GM19043 (cell line): ENCODE results near the gene DIP2C.
"Not testable (repeated sequence)": the region's sequence is repeated elsewhere in the genome, so short reads cannot be mapped to it uniquely, and the experiment has no call there.

ENCODE experiments used
- ATAC-seq: cut with Tn5 transposase; IDR thresholded peaks from one replicate; pipeline ENCODE4 v1.9.1; 2021; ENCODE audit warnings: low read depth; ENCODE audit not compliant: unreplicated experiment

The DIP2C gene

DNA sequence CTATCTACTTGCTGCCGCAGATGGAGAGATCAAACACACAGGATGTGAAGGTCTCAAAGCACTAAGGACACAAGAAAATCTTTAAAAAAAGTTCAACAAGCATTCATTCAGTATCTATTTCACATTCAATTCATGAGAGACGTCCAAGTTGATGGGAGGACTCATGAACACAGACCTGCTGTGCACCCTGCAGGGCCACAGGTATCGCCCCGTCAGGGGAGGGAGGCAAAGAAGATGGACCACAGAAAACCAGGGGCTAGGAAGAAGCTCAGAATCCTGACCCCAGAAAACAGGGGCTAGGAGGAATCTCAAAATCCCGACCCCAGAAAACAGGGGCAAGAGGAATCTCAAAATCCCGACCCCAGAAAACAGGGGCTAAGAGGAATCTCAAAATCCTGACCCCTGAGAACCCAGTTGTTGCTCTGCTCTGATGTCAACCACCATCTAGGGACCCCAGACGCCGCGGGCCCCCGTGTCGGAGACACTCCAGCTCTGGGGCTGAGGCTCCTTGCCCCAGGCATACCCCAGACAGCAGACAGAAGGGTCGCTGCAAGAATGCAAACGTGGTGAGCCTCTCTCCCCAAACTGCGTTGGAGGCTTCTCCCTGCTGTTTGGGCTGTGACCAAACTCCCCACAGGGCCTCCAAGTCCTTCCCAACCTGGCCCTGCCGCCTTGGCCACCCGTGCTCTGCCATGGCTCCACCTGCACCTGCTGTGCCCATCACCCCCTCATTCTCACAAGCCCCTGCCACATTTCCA is 197.6 kb downstream of the DIP2C start:
- ATAC-seq: no peak

DNA sequence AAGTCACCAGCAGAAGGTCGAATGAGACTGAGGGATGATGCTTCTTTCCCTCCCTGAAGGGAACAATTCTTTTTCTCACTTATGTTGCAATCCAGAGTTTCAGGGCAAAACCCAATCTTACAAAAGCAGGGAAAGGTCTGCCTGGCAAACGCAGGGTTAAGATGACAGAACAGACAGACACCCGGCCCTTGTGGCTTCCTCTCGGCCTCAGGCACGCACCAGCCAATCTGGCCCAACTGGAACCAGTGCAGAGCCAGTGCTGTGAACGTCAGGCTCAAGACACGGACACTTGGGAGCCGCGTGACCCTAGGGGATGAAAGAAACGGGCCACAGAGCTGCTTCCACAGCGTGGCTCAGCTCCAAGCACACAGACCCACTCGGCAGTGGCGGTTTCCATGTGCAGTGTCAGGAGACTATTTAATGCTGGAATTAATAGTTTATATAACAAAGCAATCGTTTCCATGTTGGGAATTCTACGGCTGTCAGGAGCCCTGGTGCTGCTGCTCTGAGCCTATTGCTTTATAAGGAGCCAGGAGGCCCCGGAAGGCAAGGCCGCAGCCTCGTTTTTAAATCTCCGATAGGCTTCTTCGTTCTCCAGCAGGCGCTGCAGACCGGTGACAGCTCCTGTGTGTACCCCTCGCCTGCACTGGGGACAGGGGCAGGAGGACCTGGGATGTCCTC is 198.4 kb downstream of the DIP2C start:
- no peak for ATAC-seq

DNA sequence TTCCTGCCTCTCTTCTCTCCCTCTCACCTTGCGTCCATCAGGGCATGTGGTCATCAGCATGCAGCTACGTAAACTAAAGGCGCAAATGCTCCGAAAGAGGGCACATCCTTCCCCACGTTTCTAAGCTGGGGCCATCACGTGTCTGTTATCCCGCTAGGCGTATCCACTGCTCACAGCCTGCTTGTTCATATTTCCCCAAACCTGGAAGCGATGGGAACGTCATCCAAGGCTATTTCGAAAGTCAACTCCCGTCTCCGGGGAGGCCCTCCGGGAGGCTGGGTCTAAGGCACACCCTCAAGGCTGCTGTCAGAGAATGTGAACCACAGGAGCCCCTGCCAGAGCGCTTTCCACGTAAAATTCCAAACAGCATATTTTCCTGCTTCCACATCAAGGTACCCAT is 199.2 kb downstream of the DIP2C start:
- ATAC-seq: no peak

DNA sequence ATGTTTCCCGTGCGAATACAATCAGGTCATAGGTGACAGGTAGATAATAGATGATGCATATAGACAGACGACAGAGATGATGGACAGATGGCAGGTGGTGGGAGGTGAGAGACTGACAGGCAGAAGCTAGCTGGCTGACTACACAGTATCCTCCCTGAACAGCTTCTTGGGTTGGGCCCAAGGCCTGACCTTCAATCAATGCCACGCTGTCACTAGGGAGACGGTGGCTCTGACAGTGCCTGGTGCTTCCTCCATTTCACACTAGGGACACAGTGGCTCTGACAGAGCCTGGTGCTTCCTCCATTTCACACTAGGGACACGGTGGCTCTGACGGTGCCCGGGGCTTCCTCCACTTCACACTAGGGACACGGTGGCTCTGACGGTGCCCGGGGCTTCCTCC is 200.1 kb downstream of the DIP2C start:
- no peak for ATAC-seq

DNA sequence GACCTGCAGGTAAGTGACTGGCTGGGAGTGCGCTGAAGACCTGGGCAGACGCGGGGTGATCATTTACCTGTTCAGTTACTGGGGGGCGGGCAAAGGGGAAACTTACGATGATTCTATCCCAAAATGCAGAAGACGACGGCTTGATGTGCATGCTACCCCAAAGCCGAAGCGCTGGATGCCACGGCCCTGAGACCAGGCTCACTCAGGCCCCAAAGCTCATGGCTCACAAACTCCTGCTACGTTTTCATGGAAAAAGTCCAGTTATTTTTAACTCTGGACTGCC is 200.6 kb downstream of the DIP2C start:
- no peak for ATAC-seq

DNA sequence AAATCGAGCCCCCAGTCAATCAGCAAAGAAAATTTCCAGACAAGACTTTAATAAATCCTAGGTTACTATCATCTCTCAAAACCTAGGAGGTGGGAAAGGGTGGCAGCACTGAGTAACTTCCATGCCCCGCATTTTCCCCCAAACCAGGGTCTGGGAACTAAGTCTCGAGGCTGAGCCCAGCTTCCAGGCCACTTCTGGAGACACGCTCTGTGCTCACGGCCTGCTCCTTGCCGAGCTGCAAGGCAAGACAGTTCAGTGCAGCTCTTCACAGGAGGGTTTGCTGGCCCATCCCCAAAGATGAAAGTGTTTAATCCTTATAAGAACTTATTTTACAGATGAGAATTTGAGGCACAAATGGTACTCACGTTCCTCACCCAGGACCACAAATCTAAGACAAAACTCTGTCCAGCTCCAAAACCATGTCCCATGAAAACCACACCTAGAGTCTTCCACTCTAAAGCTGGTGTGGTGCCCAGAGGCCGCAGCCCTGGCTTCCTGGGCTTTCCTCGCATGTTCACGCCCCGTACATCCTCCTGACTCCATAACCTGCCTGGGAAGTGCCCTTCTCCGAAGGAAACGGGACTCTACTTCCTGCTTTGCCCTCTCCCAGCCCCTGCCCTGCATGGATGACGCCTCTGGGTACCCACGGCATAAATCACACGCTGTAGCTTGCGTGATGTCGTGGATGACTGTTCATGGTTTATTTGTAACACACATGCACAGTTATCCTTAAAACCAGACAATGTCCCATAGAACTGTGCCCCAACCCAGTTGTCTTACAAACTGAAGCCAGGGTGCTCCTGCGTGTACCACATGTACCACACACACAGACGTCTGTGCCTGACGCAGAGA is 201.2 kb downstream of the DIP2C start:
- ATAC-seq: no peak

DNA sequence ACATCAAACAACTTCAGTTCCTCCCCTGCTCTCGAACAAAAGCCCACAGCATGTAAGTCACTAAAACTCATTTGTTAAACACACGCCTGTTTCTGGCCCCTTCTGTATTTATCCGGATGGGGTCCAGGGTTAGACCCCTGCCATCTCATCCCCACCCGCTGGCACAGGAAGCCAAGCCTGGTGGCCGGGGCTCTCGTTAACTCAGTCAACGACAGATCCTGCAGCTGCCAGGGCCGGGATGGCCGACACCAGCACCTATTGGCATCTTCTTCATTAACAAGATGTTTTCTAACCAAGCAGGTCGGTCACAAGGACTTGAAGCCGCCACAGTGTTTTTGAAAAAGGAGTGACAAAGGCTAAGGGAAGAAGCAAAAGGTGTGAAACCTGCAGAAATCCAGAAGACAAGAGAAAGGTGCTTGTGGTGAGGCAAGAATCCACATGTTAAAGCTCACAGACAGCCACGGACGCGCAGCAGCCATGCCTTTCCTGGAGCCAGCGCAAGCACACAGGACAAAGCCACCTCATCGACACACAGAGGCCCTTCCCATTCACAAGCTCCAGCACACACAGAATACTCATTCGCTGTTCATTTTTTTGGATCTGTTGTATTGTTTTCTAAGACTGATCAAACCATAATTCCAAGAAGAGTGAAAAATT is 202.7 kb downstream of the DIP2C start:
- no peak for ATAC-seq

DNA sequence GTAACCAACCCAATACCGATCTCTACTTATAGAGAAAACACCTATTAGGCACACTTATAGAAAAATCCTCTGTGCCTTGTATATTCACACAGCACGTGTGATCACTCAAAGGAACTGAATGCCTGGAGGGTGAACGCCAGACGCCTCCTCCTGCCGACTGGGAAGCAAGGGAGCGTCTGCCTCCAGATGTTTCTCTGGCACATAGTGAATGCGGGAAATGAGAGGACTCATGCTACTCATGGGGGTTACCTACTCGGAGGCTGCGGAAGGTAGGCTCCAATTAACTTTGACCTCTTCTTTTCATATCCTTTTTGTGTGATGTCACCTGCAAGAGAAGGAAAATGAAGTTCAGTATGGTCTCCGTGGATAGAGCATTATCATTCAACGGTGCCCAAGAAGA is 203.3 kb downstream of the DIP2C start:
- ATAC-seq: no peak

DNA sequence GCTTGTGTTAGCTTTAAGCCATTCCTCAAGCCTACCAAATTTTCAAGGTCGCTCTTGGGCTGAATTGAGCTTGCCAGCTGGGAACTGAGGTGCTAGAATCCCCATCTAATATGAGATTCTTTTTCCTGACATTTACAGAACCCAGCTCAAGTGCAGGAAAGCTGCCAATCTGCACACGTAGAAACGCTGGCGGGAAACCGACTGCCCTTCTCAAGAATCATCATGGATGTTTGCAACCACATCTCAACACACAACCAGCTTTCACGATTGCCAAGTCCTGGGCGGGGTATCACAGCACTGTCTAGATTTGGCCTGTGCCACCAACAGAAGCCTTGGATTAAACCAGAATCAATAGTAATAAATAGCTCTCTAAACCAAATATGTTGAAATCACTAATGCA is 203.7 kb downstream of the DIP2C start:
- no peak for ATAC-seq

DNA sequence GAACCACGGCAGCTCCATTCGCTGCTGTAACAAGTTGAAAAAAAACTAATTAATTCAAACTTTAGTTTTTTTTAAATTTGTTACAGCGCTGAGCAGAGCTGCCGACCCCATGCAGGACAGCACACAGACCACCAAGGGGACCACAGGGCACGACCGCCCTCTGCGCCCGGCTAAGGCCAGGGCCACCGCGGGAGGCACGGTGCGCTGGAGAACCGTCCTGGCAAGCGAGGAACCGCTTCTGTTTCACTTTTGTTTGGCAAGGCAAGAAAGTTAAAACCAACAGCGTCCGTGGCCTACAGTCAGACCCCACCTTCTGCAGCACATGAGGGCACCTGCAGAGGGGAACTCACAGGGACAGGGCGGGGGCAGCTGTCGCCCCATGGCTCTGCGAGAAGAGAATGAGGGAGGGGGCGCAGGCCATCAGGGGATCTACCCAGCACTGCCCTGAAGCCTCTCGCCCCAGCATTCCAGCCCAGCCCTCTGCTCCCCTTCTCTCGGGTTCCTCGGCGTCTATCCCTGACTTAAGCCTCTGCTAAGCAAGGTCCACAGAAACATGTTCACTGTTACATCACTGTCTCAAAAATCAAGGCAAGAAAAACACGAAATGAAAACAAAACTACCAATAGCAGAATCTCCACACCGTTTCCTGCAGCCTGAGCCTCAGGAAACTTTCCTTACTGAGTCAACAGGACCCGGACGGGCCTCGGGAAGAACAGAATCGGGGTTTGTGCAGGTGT is 204.4 kb downstream of the DIP2C start:
- ATAC-seq: peak; percentile 56

DNA sequence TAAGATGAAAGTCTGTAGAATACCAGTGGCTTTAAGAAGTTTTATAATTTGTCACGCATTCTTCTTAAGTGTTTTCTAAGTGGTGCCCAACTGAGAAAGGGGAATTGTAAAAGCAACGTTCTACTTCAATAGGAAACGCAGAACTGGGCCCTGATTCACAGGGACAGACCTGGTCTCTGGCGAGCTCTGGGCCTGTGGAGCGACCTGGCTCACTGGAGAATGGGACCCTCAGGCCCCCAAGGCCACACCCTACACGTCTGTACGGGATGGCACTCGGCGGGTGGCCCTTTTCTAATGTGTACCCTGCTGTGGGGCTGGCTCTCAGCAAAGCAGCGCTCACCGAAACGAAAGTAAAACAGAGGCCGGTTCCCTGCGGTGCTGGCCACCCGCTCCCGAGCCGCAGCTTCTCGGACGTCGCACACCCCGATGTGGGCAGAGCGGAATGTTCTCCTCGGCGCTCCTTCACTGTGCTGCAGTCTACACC is 205.0 kb downstream of the DIP2C start:
- ATAC-seq: peak; percentile 52

DNA sequence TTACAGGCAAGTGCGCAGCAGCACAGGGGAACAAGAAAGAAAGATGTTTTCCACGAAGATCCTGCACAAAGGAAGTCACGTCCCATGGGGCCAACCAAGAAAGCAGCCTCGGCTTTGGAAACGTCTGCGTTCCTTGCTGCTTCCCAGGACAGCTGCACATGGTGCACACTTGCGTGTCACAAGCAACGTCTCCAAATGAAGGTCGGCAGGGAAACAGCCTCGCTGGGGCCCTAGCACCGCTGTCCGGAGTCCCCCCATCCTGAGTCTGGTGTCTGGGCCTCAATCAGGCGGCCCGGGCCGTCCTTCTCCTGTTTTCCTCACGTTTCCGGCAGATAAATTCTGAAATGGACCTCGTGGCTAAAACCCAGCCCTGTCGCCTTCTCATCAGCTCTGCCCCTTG is 206.2 kb downstream of the DIP2C start:
- no peak for ATAC-seq

DNA sequence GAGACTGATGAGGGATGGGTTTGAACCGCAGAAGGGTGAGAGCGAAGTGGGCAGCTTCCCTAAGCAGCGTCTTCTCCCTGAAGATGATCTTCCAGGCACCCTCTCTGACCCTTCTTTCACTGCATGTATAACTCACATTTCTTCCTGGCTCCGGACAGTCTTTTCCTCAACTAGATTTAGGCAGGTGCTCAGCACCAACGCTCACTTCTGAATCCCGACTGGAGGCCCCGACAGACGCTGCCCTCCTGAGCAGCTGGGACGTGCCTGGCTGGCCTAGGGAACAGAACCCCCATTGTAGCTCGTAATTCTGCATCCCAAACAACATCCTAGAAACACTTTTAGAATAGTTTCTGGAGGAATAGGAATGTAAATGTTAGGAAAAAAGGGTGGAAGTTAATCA is 206.6 kb downstream of the DIP2C start:
- ATAC-seq: no peak

DNA sequence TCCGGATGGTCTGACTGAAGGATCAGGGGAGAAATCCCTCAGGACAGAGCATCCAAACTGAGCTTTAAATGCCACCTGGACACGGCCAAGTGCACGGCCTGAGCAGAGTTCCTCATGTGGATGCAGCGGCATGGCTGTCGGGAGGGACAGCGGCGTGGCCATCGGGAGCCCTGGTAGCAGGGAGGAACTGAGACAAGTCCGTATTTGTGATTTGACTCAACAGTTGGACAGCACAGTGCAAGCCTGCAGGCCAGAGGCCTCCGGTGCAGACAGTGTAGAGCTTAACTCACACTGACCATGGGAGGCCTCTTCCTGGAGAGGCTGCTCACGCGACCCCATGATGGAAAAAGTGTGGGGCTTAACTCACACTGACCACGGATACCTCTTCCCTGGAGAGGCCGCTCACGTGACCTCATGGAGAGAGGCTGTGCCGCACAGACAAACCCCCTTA is 207.4 kb downstream of the DIP2C start:
- ATAC-seq: no peak

DNA sequence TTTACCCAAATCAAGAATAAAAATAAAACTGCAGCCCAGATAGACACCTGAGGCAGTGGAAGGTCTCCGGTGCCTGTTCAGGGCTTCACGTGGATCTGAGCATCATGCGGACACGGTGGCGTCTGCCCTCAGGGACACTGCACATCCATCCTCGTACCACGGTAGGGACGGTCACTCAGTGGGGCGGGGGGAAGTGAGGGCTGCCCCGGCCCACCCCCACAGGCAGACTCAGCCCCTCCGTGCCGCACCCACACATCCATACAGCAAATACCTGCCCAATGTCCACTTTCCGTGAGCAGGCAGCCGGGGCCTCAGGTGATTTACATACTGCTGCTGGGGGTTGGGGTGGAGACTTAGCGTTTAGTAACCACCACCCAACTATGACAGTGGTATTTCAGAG is 207.8 kb downstream of the DIP2C start:
- ATAC-seq: no peak

DNA sequence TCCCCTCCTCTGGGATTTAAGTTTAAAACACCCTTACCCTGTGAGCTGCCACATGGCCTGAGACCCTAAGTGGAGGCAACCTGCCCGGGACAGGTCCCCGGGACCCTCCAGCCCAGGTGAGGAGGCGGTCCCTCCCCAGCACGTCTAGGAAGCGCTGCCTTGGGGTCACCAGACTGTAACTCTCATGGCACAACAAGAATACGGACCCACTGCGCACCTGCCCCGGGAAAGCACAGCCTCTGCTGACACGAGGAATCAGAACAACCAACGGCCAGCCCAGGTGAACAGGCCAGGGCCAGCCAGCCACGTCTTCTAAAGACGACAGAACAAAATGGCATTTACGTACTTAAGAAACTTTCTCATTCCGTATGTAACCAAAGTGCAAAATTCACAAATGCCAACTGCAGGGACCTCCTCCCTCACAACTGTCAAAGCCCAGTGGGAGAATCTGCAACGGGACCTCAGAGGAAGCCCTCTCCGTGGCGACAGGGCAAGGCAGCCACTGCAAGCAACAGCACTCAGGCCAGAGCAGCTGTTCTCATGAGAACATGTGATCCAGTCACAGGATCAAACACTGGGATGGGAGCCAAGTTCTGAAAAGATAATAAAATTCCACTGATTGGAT is 208.4 kb downstream of the DIP2C start:
- no peak for ATAC-seq

DNA sequence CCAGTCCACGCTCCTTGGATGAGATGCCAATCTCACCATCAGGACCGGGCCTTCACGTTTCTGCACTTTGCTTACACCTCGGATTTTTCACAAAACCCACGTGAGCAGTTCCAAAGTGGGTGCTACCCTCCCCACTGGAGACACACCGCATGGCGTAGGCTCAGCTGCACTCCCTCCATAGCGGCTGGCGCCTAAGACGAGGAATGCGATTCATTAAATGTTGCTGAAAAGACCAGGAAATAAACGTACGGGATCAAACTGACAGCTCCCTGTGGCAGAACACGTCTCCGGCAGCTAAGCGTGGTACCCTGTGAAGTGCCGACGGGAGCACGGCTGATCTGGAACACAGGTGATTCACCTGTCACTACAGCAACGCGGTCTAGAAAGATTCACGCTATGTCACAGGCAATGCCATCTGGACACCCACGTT is 209.0 kb downstream of the DIP2C start:
- ATAC-seq: no peak

DNA sequence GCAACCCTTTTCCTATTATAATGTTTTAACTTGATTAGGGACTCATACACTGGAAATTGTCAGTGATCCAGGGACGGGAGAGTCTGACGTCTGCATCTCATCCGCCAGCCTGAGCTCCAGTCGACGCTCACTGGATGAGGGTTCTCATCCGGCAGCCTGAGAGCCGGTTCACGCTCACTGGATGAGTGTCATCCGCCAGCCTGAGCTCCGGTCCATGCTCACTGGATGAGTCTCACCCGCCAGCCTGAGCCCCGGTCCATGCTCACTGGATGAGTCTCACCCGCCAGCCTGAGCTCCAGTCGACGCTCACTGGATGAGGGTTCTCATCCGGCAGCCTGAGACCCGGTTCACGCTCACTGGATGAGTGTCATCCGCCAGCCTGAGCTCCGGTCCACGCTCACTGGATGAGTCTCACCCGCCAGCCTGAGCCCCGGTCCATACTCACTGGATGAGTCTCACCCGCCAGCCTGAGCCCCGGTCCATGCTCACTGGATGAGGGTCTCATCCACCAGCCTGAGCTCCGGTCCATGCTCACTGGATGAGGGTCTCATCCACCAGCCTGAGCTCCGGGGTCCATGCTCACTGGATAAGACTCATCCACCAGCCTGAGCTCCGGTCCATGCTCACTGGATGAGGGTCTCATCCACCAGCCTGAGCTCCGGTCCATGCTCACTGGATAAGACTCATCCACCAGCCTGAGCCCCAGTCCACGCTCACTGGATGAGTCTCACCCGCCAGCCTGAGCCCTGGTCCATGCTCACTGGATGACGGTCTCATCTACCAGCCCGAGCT is 209.6 kb downstream of the DIP2C start:
- not testable (repeated sequence) for ATAC-seq
